ENCODE measurements around the gene AP3M1.

The AP3M1 gene

DNA sequence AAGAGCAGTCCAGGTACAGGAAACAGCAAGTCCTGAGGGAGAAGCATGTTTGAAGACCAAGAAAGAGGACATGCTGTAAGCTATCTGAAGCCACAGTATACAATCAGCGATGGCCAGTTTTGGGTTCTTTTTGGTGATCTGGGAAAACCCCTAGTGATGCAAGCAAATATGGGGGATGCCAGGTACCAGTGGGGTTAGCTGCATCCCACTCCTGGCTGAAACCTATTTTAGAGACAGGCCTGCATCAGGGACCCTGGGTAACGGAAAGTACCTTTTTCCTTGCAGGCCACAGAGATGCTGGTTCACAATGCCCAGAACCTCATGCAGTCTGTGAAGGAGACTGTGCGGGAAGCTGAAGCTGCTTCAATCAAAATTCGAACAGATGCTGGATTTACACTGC is 32.9 kb downstream of the AP3M1 start:
- no peak for DNase-seq (ENCODE audit: extremely low read depth in 1 of 2, low read depth in 1 of 2)

DNA sequence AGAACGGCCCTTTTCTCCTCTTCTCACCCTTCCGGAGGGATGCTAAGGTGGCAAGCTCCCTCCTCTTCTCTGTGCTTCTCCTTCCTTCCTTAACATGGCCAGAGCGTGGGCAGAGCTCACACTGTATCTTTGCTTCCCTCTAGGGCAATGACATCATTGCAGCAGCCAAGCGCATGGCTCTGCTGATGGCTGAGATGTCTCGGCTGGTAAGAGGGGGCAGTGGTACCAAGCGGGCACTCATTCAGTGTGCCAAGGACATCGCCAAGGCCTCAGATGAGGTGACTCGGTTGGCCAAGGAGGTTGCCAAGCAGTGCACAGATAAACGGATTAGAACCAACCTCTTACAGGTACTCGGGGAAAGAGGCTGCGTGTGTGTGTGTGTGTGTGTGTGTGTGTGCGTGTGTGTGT is 36.6 kb downstream of the AP3M1 start:
- DNase-seq (ENCODE audit: extremely low read depth in 1 of 2, low read depth in 1 of 2): no peak

DNA sequence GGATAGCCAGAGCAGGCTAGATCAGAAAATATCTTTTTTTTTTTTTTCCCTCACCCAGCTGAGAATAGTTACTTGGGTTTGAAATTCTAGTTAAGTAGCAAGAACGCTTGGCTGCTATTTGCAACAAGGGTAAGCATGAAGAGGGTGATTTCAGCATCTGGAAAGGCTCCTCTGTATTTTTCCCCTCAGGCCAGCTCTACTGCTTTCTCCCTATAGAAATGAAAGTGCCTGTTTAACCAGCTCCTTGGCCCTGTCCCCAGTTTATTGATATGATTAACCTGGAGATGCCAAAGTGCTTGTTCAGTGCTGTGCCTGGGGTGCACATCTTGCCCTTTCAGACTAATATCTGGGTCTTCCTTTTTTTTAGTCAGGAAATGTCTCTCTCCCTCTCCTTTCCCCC is 37.1 kb downstream of the AP3M1 start:
- DNase-seq (ENCODE audit: extremely low read depth in 1 of 2, low read depth in 1 of 2): no peak

DNA sequence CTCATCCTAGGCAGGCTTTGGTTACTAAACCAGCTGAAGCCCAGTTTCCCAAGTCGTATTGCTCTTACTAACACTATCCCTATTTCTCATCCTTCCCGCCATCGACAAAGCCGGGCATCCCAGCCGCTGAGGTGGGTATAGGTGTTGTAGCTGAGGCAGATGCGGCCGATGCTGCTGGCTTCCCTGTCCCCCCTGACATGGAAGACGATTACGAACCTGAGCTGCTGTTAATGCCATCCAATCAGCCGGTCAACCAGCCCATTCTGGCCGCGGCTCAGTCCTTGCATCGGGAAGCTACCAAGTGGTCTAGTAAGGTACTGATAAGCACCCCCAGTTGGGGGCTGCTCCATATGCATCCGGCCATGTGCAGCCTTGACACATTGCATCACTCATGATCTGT is 38.8 kb downstream of the AP3M1 start:
- DNase-seq (ENCODE audit: extremely low read depth in 1 of 2, low read depth in 1 of 2): no peak

DNA sequence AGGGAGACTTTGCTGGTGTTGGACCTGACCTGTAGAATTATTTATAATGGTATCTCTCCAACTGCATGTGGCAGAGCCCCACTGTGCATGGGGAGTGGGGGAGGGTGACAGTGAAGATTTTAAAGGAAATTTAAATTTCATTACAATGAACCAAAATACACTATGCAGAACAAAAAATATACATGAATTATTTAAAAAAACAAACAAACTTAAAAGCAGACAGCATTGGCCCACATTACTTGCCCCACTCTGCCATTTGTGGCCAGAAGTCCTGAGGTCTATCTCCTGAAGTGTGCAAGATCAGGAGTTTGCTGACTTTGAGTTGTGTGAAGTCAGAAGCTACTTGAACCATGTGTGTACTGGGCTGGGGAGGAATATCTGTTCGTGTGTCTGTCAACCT is 40.5 kb downstream of the AP3M1 start:
- DNase-seq (ENCODE audit: extremely low read depth in 1 of 2, low read depth in 1 of 2): no peak

DNA sequence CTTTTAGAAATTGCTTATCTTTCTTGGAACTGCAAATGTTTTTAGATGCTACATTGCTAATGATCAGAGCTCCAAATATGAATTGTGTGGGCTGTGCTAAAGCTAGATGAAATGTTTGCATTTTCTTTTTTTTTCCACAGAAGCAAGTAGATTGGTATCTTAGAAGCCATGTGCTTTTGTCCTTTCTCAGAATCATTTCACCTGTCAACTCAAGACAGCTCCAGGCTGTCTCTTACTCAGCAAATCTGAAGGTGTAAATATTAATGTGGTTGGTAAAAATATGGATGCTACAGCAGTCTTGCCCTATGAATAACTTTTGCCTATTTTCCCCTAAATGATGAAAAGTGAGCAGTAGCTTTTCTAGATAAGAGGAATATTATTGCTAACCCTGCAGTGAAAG is 41.2 kb downstream of the AP3M1 start:
- DNase-seq (ENCODE audit: extremely low read depth in 1 of 2, low read depth in 1 of 2): no peak

DNA sequence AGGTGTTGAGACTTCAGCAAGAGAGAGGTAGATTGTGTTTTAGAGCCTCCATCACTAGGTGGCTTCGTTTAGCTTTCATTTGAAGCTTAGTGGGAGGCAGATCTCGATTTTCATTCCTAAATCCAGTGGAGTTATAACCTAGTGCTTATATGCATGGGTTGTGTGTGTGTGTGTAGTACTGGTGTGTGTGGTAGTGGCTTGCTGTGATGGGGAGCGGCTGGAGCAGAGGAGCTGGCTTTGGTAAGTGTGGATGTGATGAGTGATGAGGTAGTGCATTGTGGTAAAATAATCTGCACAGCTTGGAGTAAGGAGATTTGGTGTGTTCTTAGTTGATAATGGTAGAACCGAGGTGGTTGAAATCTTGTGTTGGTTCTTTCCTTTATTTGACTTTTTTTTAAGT is 43.2 kb downstream of the AP3M1 start:
- DNase-seq (ENCODE audit: extremely low read depth in 1 of 2, low read depth in 1 of 2): no peak

DNA sequence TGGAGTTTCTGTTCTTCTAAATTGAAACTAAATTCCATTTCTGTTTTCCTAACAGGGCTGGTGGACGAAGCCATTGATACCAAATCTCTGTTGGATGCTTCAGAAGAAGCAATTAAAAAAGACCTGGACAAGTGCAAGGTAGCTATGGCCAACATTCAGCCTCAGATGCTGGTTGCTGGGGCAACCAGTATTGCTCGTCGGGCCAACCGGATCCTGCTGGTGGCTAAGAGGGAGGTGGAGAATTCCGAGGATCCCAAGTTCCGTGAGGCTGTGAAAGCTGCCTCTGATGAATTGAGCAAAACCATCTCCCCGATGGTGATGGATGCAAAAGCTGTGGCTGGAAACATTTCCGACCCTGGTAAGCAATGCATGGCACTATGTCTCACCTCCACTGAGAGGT is 45.6 kb downstream of the AP3M1 start:
- DNase-seq (ENCODE audit: extremely low read depth in 1 of 2, low read depth in 1 of 2): no peak

DNA sequence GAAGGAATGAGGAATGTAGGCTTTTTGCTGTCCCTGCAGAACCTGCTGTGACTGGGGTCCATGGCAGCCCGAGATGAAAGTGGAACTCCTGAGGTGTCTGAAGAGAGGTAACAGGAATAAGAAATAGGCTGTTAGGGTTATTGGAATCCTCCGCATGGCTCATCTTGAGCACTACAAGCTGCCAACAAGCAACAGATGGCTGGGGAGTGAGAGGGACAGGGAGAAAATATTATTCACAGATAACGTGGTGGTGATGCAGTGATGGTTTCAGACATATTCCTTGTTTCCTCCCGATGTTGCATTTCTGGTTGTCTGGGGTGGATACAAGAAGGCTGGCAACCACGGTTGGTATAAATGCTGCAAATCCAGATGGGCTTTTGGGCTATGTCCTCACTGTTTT is 46.1 kb downstream of the AP3M1 start:
- no peak for DNase-seq (ENCODE audit: extremely low read depth in 1 of 2, low read depth in 1 of 2)

DNA sequence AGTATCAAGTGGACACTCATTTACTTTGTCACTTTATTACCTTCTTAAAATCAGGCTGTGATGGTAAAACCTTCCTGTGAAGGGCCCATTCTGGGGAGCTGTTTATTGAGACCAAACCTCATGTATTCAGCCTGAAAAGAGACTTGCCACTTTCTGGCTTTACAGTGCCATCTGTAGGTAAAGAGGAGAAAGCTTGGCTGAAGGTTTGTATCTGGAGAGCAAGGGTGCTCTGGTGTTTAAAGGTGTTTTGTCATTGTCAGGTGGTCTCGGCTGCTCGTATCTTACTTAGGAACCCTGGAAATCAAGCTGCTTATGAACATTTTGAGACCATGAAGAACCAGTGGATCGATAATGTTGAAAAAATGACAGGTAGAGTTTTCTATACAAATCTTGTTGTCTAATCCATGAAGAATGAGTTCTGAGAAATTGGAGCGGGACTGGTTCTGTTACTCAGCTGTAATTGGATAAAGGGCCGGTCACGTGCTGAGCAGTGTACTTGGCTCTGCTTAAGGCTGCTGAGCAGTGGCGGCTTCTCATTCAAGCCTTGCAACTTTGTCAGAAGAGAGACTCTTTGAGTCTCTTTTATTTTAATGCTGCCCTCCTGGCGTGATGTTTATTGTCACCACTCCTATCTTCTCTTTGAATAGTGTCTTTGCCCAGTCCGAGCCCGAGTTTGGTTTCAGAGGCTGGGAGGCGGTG is 46.9 kb downstream of the AP3M1 start:
- no peak for DNase-seq (ENCODE audit: extremely low read depth in 1 of 2, low read depth in 1 of 2)

DNA sequence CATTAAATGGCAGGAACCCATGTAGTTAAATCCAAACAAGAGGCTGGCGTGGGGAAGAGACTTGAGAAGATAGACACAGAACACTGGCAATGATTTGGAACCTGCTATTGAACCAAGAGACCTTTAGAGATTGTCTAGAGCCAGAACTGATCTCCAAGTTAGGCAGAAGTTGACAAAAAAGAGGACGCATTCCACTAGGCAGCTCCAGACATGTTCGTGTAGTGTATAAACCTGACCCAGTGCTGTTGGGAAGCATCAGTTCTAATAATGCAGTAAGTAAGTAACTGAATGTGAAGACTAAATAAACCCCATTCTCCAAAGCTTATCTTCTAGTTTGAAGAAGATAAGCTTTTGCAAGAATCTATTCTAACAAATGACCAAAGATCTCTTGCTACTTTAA is 50.8 kb downstream of the AP3M1 start:
- DNase-seq (ENCODE audit: extremely low read depth in 1 of 2, low read depth in 1 of 2): no peak

DNA sequence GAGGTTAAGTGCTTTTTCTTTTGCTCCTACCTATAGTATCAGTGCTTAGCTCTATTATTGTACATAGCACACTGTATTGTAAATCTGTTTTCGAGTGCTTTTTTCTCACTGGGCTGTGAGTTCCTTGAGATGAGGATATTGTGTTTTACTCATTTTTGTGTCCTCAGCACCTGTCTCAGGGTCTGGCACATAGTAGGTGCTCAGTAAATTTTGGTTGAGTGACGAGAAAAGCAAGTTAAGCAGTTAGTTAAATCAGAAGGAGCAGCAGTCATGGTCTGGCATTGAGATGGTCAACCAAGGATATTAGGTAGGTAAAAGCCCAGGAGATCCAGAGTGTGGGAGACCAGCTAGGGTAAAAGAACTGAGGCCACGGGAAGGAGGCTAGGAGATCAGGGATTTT is 51.2 kb downstream of the AP3M1 start:
- no peak for DNase-seq (ENCODE audit: extremely low read depth in 1 of 2, low read depth in 1 of 2)

DNA sequence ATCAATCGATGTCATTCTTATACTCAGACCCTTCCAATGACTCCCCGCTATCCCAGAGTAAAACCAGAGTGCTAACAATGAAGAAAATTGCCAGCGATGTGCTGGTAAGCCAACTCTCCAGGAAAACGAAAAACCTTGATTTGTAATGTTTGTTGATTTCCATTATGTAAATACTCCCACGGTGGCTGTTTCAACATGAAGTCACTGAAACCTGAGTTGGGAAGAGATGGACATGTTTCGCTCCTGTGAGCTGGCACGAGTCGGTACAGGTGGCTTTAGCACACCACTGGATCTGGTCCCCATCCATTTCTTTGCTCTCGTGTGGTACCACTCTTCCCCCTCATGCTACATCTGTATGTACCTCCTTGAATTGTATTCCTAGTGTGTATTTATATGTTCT is 52.9 kb downstream of the AP3M1 start:
- DNase-seq (ENCODE audit: extremely low read depth in 1 of 2, low read depth in 1 of 2): no peak

DNA sequence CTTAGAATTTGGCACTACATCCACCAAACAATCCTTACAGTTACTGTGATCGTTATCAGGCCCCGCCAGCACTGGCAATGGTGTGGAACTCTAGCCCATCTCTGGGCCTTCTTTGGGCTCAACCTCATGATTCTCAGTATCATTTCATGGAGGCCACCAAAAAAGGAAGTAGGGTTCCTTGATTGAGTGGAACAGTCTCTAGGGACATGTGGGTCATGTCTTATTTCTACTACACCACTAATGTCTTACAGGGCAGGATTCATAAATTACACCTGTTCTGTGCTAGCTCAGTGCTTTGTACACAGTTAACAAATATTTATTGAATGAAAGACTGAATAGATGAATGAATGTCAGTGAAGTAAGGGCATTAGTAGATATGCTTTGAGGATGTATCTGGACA is 53.9 kb downstream of the AP3M1 start:
- no peak for DNase-seq (ENCODE audit: extremely low read depth in 1 of 2, low read depth in 1 of 2)

DNA sequence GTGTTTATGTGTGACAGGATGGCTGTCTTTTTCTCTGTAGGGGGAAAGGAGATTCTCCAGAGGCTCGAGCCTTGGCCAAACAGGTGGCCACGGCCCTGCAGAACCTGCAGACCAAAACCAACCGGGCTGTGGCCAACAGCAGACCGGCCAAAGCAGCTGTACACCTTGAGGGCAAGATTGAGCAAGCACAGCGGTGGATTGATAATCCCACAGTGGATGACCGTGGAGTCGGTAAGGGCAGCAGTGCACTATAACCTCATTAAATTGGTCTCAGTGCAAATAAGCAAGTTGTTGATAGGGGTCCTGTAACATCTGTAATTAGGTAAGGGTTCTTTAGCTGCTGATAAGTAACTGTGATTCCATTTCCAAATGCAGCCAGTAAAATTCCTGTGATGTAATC is 56.4 kb downstream of the AP3M1 start:
- DNase-seq (ENCODE audit: extremely low read depth in 1 of 2, low read depth in 1 of 2): no peak

DNA sequence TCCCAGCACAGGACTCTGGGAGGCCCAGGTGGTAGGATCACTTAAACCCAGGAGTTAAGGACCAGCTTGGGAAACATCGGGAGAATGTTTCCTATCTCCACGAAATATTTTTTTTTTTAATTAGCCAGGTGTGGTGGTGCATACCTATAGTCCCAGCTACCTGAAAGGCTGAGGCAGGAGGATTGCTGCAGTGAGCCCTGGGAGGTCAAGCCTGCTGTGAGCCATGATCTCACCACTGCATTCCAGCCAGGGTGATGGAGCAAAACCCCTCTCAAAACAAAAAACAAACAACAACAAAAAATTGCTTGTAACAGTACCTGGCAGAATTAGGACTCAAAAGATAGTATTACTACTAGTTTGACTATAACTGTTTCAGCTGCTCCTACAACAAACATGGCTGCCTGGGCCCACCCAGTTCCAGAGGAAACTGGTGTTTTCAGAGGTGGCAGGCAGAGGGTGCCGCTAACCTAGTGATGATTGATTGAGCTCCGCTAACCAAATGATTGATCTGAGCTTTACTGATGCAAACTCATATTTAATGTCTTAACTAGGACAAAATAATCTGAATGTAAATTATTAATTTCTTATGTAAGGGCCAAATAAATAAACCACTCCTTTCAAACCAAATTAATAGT is 57.0 kb downstream of the AP3M1 start:
- no peak for DNase-seq (ENCODE audit: extremely low read depth in 1 of 2, low read depth in 1 of 2)

DNA sequence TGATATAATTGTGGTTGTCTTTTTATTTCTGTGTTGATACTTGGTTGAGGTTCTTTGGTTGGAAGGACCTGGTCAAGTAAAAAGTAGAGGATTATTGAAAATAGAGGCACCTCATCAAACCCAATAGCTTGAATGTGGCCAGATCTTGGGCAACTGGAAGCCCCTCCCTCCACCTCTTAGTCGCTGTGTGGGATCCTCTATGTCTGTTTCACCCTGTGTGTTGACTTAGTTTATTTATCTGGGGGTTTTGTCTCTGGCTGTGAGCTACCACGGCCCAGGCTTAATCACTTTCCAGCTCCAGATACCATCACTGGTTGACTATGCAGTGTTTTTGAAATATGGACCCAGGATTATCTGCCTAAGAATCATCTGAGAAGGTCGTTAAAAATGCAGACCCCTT is 58.3 kb downstream of the AP3M1 start:
- no peak for DNase-seq (ENCODE audit: extremely low read depth in 1 of 2, low read depth in 1 of 2)

DNA sequence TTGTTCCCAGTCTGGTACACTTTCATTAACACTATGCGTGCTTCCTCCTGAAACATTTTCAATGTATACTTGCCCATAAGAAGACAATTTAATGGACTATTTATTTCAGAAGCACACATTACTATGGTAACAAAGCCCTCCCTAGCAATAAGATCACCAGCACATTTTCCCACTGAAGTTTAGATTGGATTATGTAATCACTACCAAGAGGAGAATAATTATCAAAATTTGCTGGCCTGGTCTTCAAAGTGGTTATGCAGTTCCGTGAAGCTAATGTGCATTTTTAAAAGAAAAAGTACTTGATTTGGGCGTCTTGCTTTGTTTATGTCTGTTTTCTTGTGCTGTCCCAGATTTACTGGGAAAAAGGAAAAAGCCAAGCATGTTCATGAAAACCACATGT is 61.9 kb downstream of the AP3M1 start:
- DNase-seq (ENCODE audit: extremely low read depth in 1 of 2, low read depth in 1 of 2): no peak

DNA sequence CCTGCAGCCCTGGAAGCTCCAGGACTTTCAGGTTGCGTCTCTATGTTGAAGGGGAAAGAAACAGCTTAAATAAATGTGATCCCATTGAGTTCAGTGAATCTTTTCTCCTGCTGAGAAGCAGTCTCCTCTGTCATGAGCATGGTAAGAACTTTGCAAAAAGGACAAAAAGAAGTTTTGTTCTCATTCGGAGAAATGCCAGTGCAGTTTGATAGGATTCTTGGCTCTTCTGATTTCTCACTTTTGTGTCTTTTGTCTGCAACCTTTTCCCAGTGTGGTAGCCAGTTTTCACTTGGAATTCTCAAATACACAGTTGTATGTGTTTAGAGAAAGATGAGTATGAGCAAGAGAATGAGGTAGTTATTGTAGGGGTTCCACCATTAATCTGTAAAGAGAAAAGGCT is 64.3 kb downstream of the AP3M1 start:
- DNase-seq (ENCODE audit: extremely low read depth in 1 of 2, low read depth in 1 of 2): no peak

DNA sequence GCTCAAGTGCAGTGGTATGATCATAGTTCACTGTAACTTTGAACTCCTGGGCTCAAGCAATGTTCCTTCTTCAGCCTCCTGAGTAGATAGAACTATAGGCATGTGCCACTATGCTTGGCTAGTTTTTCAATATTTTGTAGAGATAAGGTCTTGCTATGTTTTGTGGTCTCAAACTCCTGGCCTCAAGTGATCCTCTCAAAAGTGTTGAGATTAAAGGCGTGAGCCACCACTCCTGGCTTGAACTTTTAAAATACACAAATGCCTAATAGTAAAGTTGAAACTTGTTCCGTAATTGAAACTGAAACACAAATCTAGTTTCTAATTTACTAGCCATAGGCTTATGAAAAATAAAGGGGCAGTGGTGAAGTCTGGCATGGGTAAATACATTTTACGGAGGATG is 65.7 kb downstream of the AP3M1 start:
- no peak for DNase-seq (ENCODE audit: extremely low read depth in 1 of 2, low read depth in 1 of 2)

DNA sequence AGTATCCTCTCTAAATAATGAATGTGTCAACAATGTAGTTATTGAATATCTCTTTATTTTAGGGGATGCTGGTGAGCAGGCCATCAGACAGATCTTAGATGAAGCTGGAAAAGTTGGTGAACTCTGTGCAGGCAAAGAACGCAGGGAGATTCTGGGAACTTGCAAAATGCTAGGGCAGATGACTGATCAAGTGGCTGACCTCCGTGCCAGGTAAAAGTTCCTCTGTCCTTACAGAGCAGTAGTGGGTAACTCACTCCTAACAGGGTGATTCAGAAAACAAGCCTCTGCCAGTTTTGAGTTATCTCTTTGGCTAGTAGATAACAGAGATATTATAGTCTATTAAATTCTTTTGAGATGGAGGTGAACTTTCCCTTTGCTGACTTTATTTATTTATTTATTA is 67.3 kb downstream of the AP3M1 start:
- no peak for DNase-seq (ENCODE audit: extremely low read depth in 1 of 2, low read depth in 1 of 2)

DNA sequence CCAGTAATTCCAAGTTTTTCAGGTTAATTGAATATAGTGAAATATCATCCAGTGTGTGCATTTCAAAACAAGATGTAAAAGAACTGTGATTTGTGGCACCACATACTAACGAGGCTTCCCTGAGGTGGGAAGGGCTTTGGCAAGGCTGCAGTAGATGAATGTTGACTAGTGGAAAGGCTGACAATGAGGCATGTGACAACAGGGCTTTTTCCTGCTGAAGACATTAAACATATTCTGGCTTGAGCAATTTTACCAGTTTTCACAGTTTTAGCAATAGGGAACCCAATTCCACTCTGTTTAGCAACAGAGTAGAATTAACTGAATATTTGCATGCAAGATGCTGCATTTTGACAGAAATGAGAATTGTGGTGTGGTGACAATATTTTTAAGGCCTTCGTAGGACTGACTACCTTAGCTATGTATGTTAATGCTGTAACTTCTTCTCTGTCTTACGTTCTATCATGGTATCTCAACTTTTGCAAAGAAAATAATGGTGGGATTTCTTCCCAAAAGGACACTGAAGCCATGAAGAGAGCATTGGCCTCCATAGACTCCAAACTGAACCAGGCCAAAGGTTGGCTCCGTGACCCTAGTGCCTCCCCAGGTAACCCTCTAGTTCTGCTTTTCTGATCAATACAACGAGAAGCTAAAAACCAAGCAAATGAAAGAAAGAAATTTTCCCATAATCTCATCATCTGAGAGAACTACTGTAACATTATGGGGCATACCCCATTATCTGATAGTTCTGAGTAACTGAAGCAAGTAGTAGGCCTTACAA is 68.5 kb downstream of the AP3M1 start:
- no peak for DNase-seq (ENCODE audit: extremely low read depth in 1 of 2, low read depth in 1 of 2)
